ENCODE data around the gene ESPNL. TPM values are rescaled to one million over a fixed set of nuclear protein-coding genes. Genes with fewer than 3 reads are reported as not detected.

ESPNL gene
- total and polyA plus RNA-seq, 9 of the 15 experiments (the other 6 are each of a cell fraction or from before 2014, with no cell fraction given): 0.03 to 0.09 (median 0.05) TPM; not detected in 3

DNA sequence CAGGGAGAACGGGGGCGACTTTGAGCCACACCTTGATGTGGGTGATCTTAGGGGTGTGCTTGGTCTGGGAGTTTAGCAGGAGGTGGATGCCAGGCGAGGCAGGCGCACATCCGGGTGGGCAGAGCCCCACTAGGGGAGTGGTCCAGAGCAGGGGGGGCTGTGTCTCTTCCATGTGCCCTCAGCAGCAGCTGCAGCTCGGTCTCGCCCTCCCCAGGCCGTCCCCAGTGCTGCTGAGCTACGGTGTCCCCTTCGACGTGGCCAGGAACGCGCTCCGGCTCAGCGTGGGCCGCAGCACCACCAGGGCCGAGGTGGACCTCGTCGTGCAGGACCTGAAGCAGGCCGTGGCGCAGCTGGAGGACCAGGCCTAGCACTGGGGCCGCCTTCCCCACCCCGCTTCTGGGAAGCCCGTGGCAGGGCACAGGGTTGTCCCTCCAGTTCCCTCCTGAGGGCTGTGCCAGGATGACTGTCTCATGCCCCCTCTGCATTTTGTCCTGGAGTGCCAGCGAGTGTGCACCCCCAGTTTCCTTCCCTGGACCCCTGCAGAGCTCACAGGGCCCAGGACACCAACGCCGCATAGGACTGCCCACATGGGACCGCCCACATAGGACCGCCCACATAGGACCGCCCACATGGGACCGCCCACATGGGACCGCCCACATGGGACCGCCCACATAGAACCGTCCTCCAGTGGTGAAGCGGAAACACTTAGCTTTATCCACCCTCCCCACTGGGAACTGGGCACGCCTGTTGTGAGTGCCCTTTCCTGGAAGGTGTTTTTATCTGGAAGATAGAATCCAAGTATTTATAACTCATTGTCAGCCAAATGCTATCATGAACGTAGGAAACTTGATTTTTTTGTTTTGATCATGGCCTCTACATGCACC, 1.9 kb upstream of the ESPNL start (continued):
- TF ChIP-seq TEAD1 (CRISPR knock-in tag; IDR thresholded peaks at IDR 0.05) (no peak), ZNF3 (CRISPR knock-in tag; IDR thresholded peaks at IDR 0.05) (no peak), ZFX (CRISPR knock-in tag; IDR thresholded peaks at IDR 0.05) (0 out of 2 replicates have a peak, but pooled peaks have one; percentile 34), ZBTB1 (CRISPR knock-in tag; IDR thresholded peaks at IDR 0.05; ENCODE audit: borderline replicate concordance, low read depth) (no peak), CC2D1A (IDR thresholded peaks at IDR 0.05) (no peak)
- TF ChIP-seq, protein P1, sequence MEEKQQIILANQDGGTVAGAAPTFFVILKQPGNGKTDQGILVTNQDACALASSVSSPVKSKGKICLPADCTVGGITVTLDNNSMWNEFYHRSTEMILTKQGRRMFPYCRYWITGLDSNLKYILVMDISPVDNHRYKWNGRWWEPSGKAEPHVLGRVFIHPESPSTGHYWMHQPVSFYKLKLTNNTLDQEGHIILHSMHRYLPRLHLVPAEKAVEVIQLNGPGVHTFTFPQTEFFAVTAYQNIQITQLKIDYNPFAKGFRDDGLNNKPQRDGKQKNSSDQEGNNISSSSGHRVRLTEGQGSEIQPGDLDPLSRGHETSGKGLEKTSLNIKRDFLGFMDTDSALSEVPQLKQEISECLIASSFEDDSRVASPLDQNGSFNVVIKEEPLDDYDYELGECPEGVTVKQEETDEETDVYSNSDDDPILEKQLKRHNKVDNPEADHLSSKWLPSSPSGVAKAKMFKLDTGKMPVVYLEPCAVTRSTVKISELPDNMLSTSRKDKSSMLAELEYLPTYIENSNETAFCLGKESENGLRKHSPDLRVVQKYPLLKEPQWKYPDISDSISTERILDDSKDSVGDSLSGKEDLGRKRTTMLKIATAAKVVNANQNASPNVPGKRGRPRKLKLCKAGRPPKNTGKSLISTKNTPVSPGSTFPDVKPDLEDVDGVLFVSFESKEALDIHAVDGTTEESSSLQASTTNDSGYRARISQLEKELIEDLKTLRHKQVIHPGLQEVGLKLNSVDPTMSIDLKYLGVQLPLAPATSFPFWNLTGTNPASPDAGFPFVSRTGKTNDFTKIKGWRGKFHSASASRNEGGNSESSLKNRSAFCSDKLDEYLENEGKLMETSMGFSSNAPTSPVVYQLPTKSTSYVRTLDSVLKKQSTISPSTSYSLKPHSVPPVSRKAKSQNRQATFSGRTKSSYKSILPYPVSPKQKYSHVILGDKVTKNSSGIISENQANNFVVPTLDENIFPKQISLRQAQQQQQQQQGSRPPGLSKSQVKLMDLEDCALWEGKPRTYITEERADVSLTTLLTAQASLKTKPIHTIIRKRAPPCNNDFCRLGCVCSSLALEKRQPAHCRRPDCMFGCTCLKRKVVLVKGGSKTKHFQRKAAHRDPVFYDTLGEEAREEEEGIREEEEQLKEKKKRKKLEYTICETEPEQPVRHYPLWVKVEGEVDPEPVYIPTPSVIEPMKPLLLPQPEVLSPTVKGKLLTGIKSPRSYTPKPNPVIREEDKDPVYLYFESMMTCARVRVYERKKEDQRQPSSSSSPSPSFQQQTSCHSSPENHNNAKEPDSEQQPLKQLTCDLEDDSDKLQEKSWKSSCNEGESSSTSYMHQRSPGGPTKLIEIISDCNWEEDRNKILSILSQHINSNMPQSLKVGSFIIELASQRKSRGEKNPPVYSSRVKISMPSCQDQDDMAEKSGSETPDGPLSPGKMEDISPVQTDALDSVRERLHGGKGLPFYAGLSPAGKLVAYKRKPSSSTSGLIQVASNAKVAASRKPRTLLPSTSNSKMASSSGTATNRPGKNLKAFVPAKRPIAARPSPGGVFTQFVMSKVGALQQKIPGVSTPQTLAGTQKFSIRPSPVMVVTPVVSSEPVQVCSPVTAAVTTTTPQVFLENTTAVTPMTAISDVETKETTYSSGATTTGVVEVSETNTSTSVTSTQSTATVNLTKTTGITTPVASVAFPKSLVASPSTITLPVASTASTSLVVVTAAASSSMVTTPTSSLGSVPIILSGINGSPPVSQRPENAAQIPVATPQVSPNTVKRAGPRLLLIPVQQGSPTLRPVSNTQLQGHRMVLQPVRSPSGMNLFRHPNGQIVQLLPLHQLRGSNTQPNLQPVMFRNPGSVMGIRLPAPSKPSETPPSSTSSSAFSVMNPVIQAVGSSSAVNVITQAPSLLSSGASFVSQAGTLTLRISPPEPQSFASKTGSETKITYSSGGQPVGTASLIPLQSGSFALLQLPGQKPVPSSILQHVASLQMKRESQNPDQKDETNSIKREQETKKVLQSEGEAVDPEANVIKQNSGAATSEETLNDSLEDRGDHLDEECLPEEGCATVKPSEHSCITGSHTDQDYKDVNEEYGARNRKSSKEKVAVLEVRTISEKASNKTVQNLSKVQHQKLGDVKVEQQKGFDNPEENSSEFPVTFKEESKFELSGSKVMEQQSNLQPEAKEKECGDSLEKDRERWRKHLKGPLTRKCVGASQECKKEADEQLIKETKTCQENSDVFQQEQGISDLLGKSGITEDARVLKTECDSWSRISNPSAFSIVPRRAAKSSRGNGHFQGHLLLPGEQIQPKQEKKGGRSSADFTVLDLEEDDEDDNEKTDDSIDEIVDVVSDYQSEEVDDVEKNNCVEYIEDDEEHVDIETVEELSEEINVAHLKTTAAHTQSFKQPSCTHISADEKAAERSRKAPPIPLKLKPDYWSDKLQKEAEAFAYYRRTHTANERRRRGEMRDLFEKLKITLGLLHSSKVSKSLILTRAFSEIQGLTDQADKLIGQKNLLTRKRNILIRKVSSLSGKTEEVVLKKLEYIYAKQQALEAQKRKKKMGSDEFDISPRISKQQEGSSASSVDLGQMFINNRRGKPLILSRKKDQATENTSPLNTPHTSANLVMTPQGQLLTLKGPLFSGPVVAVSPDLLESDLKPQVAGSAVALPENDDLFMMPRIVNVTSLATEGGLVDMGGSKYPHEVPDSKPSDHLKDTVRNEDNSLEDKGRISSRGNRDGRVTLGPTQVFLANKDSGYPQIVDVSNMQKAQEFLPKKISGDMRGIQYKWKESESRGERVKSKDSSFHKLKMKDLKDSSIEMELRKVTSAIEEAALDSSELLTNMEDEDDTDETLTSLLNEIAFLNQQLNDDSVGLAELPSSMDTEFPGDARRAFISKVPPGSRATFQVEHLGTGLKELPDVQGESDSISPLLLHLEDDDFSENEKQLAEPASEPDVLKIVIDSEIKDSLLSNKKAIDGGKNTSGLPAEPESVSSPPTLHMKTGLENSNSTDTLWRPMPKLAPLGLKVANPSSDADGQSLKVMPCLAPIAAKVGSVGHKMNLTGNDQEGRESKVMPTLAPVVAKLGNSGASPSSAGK (IDR thresholded peaks at IDR 0.05): no peak
- TF ChIP-seq, protein P2, sequence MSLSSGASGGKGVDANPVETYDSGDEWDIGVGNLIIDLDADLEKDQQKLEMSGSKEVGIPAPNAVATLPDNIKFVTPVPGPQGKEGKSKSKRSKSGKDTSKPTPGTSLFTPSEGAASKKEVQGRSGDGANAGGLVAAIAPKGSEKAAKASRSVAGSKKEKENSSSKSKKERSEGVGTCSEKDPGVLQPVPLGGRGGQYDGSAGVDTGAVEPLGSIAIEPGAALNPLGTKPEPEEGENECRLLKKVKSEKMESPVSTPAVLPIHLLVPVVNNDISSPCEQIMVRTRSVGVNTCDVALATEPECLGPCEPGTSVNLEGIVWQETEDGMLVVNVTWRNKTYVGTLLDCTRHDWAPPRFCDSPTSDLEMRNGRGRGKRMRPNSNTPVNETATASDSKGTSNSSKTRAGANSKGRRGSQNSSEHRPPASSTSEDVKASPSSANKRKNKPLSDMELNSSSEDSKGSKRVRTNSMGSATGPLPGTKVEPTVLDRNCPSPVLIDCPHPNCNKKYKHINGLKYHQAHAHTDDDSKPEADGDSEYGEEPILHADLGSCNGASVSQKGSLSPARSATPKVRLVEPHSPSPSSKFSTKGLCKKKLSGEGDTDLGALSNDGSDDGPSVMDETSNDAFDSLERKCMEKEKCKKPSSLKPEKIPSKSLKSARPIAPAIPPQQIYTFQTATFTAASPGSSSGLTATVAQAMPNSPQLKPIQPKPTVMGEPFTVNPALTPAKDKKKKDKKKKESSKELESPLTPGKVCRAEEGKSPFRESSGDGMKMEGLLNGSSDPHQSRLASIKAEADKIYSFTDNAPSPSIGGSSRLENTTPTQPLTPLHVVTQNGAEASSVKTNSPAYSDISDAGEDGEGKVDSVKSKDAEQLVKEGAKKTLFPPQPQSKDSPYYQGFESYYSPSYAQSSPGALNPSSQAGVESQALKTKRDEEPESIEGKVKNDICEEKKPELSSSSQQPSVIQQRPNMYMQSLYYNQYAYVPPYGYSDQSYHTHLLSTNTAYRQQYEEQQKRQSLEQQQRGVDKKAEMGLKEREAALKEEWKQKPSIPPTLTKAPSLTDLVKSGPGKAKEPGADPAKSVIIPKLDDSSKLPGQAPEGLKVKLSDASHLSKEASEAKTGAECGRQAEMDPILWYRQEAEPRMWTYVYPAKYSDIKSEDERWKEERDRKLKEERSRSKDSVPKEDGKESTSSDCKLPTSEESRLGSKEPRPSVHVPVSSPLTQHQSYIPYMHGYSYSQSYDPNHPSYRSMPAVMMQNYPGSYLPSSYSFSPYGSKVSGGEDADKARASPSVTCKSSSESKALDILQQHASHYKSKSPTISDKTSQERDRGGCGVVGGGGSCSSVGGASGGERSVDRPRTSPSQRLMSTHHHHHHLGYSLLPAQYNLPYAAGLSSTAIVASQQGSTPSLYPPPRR (CRISPR knock-in tag; IDR thresholded peaks at IDR 0.05; ENCODE audit: borderline replicate concordance): no peak
- TF ChIP-seq, protein P3, sequence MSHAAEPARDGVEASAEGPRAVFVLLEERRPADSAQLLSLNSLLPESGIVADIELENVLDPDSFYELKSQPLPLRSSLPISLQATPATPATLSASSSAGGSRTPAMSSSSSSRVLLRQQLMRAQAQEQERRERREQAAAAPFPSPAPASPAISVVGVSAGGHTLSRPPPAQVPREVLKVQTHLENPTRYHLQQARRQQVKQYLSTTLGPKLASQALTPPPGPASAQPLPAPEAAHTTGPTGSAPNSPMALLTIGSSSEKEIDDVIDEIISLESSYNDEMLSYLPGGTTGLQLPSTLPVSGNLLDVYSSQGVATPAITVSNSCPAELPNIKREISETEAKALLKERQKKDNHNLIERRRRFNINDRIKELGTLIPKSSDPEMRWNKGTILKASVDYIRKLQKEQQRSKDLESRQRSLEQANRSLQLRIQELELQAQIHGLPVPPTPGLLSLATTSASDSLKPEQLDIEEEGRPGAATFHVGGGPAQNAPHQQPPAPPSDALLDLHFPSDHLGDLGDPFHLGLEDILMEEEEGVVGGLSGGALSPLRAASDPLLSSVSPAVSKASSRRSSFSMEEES (CRISPR knock-in tag; IDR thresholded peaks at IDR 0.05): no peak
